HG03025 (cell line): ENCODE measurements around the gene LRP2.
A peak's percentile ranks its signal among the peaks of the same experiment; 100 is the strongest.

Source experiments
- ATAC-seq: cut with Tn5 transposase; IDR thresholded peaks from one replicate; pipeline ENCODE4 v1.9.1; 2021; ENCODE audit warnings: mild to moderate bottlenecking, moderate library complexity; ENCODE audit not compliant: unreplicated experiment, low FRiP score

The LRP2 gene

DNA sequence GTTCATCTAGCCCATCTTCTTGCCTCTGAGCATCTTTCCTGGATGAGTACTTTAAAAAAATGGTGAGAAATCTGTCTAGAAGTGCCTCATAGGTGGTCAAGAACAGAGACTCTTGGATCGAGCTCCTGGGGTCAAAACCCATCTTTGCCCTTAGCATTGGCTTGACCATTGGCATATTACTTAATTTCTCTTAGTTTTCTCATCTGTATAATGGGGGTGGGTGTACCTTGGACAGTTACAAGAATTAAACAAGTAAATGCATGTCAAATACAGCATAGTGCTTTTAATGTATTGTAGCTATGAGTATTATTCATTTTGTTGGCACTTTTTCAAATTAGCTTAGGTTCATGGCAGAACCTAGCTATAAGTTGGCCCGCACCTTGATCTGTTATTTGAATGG is 256.2 kb downstream of the LRP2 start:
- no peak for ATAC-seq

DNA sequence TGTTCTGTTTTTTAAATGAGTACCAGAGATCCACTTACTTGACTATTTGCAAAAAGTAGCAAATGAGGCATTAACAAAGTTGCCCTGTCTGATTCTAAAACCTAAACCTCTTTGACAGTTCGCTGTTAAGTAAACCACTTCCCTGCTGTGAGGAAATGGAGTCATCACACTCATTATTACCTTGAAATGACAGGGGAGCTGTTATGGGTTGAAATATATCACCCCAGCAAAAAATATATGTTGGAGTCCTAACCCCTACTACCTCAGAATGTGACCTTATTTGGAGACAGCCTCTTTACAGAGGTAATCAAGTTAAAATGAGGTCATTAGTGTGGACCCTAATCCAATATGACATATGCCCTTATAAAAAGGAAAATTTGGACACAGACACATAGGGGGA is 256.9 kb downstream of the LRP2 start:
- ATAC-seq, result no peak

DNA sequence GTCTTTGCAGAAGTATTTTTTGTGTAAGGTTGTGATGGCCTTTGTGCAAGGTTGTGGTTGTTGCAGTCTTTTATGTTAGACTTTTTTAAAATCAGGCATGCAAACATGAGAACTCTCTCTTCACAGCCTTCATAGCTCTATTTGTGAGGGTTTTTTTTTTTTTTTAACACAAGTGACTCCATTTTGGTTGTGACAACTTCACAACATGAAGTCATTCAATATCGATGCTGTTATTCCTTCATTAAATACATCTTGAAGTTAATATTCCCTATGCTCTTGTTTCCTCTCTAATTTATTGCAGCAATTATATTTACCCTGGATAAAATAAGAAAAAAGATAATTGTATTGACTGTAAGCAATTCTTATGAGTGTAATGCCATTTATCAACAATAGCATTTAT is 257.5 kb downstream of the LRP2 start:
- ATAC-seq, result no peak

GRCh38 chr2:169095621-169096105 is 266.7 kb downstream of the LRP2 start:
- no peak for ATAC-seq

- ATAC-seq, result no peak
These were observed 267.7 kb downstream of the LRP2 start for GRCh38 chr2:169094676-169095075.

GRCh38 chr2:169093535-169093934 is 268.8 kb downstream of the LRP2 start:
- ATAC-seq, result peak; percentile 10

GRCh38 chr2:169091761-169092519 is 270.4 kb downstream of the LRP2 start:
- ATAC-seq, result no peak

DNA sequence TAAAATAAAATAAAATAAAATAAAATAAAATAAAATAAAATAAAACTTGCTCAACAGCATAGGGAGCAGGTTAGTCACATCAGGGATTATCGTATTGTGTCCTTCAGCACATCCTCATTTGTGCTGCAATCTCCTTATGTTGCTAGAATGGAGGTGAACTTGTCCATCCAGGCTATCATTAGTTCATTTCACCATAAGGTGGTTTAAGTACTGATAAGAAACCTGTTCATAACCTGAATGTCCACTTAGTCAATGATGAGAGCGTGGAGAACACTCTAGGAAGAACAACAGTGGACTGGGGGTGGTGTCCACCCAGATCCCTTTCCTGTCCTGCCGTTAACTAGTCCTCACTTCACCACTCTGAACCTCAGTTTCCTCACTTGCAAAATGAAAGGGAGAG is 271.1 kb downstream of the LRP2 start:
- no peak for ATAC-seq

DNA sequence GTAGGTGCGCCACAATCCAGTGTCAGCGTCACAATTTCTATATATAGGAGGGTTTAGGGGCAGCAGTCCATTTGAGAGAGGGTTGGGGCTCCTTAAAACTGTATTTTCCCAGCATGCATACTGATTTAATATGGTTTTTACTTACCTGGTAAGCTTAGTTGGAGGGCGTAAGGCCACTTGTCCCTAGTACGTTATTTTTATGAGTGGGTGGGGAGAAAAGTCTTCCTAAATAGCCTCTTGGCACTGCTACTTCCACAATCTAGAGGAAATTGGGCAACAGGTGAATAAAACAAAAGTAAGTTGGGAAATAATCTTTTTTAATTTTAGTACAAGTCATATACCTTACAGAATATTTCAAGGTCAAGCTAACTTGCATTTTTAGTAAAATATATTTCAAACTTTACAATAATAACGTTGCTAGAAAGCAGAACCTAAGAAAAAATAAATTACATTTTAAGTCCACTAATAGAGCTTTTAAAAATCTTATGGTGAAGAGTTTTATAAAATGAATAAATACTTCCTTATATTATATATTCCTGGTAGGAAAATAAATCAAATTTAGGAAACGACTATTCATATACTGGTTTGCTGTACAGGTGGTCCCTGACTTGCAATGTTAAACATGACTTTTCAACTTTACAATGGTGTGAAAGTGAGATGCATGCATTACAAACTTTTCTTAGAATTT is 272.1 kb downstream of the LRP2 start:
- ATAC-seq, result no peak

- no peak for ATAC-seq
These were observed 273.2 kb downstream of the LRP2 start for GRCh38 chr2:169089182-169089581.

DNA sequence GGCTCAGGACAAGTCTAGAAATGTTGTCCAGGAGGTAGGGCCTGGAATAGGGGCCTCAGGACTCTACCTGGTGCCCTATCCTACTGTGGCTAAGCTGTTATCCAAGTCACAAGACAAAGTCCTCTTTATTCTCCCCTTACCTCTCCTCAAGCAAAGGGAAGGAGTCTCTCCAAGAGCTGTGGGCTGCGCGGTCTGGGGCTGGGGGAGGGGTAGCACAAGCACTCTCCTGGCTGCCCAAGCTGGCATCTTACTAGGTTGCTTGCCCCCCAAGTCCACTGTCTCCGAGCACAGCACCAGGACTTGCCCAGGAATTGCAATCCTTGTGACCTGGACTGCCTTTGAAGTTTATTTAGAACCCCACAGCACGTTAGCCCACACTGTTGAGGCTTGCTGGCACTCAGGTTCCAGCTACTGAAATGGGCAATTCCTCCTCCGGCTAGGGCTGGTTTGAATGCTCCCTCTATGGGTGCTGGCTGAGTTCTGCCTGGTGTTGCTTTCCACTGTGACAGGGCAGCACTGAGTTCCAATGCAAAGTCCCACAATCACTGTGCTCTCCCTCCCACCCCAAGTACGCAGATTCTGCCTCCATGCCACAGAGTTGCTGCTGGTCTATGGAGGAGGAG is 274.5 kb downstream of the LRP2 start:
- ATAC-seq, result no peak

DNA sequence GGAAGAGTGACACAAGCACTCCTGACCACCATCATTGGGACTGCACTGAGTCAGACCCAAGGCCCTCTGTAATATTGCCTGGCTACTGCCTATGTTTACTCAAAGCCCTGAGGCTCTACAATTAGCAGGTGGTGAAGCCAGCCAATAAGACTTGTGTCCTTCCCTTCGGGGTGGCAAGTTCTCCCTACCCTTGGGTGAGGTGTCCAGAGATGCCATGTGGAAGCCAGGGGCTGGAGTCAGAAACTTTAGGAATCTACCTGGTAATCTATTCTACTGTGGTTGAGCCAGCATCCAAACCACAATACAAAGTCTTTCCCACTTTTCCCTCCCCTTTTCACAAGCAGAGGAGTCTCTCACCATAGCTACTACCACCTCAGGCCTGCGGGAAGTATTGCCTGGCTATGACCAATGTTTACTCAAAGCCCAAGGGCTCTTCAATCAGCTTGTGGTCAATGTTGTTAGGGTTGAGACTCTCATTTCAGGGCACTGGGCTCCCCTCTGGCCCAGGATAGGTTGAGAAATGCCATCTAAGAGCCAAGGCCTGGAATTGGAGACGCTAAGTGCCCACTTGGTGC is 275.4 kb downstream of the LRP2 start:
- ATAC-seq, result no peak

DNA sequence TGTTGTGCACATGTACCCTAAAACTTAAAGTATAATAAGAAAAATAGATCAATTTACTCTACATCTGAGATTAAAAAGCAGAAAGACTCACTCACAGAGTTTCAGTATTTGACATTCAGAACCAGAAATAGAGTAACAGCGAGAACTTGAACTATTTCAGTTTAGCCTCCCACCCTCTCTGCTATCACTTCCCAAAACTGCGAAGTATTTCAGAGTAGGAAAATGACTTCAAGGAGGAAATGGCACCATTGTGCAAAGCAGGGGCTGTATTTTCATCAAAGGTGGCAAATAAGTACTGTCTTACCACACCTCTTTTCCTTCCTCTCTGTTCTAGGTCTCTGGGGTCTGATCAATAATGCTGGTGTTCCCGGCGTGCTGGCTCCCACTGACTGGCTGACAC is 279.3 kb downstream of the LRP2 start:
- ATAC-seq, result peak; percentile 84

- ATAC-seq, result no peak
These were observed 280.8 kb downstream of the LRP2 start for GRCh38 chr2:169081551-169081950.

DNA sequence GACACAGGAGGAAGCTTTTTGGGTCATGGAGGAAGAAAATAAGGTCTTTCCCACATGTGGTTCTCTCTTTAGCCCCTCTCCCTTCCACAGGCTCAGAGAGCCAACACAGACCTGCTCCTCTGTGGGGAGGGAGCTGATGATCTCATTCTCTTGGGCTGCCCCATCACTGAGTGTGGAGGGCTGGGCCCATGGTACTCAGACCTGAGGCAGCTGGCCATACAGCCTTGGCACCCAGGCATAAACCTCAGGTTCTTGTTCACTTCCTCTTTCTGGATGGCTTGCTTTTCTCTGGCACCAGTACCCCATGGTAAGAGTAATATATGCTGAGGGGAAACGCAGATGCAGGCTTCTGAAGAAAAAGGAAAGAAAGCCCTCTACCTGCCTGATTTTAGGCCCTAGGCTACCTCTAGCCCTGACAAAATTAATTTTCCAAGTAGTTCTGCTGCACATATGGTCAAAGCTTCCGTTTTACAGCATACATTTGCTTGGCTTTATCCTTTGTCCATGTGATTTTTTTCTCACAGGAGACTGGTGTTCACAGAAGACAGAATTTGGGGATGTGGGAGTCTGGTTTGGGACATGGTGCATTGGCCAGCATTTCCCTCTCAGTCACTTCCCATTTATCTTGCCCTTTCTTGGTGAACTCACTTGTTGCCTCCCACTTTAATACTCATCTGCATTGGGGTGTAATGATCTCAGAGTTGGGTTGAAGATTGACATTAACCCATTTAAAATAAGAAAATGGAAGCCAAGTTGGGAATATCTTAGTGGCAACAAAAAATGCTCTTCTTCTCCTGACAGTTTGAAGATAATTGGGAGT is 281.9 kb downstream of the LRP2 start:
- ATAC-seq, result peak; percentile 76

GRCh38 chr2:169077674-169078240 is 284.6 kb downstream of the LRP2 start:
- ATAC-seq, result no peak
